Mesenchymal stem cell (in vitro differentiated cells and primary cell): ENCODE data around the gene CERS6.

Source experiments
- DNase-seq: peaks from one replicate; pipeline ENCODE4 v3.0.0-alpha.2; 2013
- H2AFZ ChIP-seq: one replicate; pipeline ENCODE4 v1.6.1; 2013; ENCODE audit warnings: low read depth, mild to moderate bottlenecking, control low read depth, inconsistent platforms, low read length, moderate library complexity
- H2AK5ac ChIP-seq: 2 replicates; pipeline ENCODE4 v1.6.1; 2013; ENCODE audit warnings: low read length, moderate library complexity, mild to moderate bottlenecking, inconsistent platforms; ENCODE audit not compliant: severe bottlenecking
- H2BK120ac ChIP-seq: one replicate; pipeline ENCODE4 v1.6.1; 2013; ENCODE audit warnings: low read depth, mild to moderate bottlenecking, inconsistent platforms, low read length, moderate library complexity
- H2BK12ac ChIP-seq, 2 experiments: one replicate each; pipeline ENCODE4 v1.6.1; 2013; ENCODE audit warnings: inconsistent platforms in 2 of 2, low read length in 2 of 2, mild to moderate bottlenecking in 2 of 2, moderate library complexity in 2 of 2, control low read depth in 1 of 2
- H2BK15ac ChIP-seq: one replicate; pipeline ENCODE4 v1.6.1; 2013; ENCODE audit warnings: mild to moderate bottlenecking, low read depth, inconsistent platforms; ENCODE audit not compliant: poor library complexity, severe bottlenecking
- H2BK5ac ChIP-seq: 2 replicates; pipeline ENCODE4 v1.6.1; 2013; ENCODE audit warnings: low read depth, mild to moderate bottlenecking, low read length, control low read depth, inconsistent platforms; ENCODE audit not compliant: poor library complexity, severe bottlenecking
- H3K14ac ChIP-seq, 2 experiments: one replicate each; pipeline ENCODE4 v1.6.1; 2013; ENCODE audit warnings: inconsistent platforms in 2 of 2, low read length in 2 of 2, control low read depth in 1 of 2, mild to moderate bottlenecking in 1 of 2, moderate library complexity in 1 of 2
- H3K18ac ChIP-seq, 2 experiments: one replicate each; pipeline ENCODE4 v1.6.1; 2013; ENCODE audit warnings: inconsistent platforms in 2 of 2, low read length in 2 of 2, control low read depth in 1 of 2, low read depth in 1 of 2, mild to moderate bottlenecking in 1 of 2
- H3K23ac ChIP-seq, 2 experiments: one replicate each; pipeline ENCODE4 v1.6.1; 2013; ENCODE audit warnings: inconsistent platforms in 2 of 2, low read length in 2 of 2, mild to moderate bottlenecking in 2 of 2, moderate library complexity in 2 of 2, control low read depth in 1 of 2
- H3K27ac ChIP-seq: 2 replicates; pipeline ENCODE4 v1.5.1; 2013; ENCODE audit warnings: mild to moderate bottlenecking, moderate library complexity, low read length, control low read depth, inconsistent platforms; ENCODE audit not compliant: poor library complexity, severe bottlenecking
- H3K27me3 ChIP-seq, 2 experiments: 2 replicates each; pipeline versions ENCODE4 v1.6.1 to v1.7.0; 2013; ENCODE audit warnings: low read length in 2 of 2, mild to moderate bottlenecking in 2 of 2, moderate library complexity in 2 of 2, control low read depth in 1 of 2, inconsistent platforms in 1 of 2; ENCODE audit not compliant: control insufficient read depth in 1 of 2, insufficient read depth in 1 of 2
- H3K36me3 ChIP-seq, 2 experiments: 2 replicates each; pipeline versions ENCODE4 v1.6.1 to v1.7.0; 2013; ENCODE audit warnings: low read length in 2 of 2, control low read depth in 1 of 2, inconsistent platforms in 1 of 2, low read depth in 1 of 2, mild to moderate bottlenecking in 1 of 2; ENCODE audit not compliant: insufficient read depth in 2 of 2, control insufficient read depth in 1 of 2
- H3K4ac ChIP-seq, 2 experiments: one replicate each; pipeline ENCODE4 v1.6.1; 2013; ENCODE audit warnings: inconsistent platforms in 2 of 2, low read length in 2 of 2, mild to moderate bottlenecking in 2 of 2, moderate library complexity in 2 of 2, control low read depth in 1 of 2, low read depth in 1 of 2
- H3K4me1 ChIP-seq: 2 replicates; pipeline ENCODE4 v1.6.1; 2013; ENCODE audit warnings: low read depth, low read length, control low read depth; ENCODE audit not compliant: control insufficient read depth, insufficient read depth
- H3K4me2 ChIP-seq: 2 replicates; pipeline ENCODE4 v1.6.1; 2013; ENCODE audit warnings: low read length, mild to moderate bottlenecking, inconsistent platforms; ENCODE audit not compliant: poor library complexity, severe bottlenecking
- H3K4me3 ChIP-seq, 2 experiments: 2 replicates each; pipeline versions ENCODE4 v1.5.1 to v1.7.0; 2013; ENCODE audit warnings: low read length in 2 of 2, mild to moderate bottlenecking in 2 of 2, control low read depth in 1 of 2, low read depth in 1 of 2; ENCODE audit not compliant: insufficient read depth in 1 of 2
- H3K79me1 ChIP-seq: replicated peaks from 2 replicates; pipeline ENCODE4 v1.6.1; 2013; ENCODE audit warnings: mild to moderate bottlenecking, control low read depth, low read length, inconsistent platforms; ENCODE audit not compliant: poor library complexity, severe bottlenecking
- H3K9ac ChIP-seq: 2 replicates; pipeline ENCODE4 v1.7.0; 2013; ENCODE audit warnings: mild to moderate bottlenecking, low read length, moderate library complexity
- H3K9me3 ChIP-seq: 2 replicates; pipeline ENCODE4 v1.7.0; 2013; ENCODE audit warnings: mild to moderate bottlenecking, low read length; ENCODE audit not compliant: control insufficient read depth
- H4K8ac ChIP-seq: one replicate; pipeline ENCODE4 v1.6.1; 2013; ENCODE audit warnings: inconsistent platforms, mild to moderate bottlenecking, low read length, moderate library complexity
- H4K91ac ChIP-seq: one replicate; pipeline ENCODE4 v1.6.1; 2013; ENCODE audit warnings: mild to moderate bottlenecking, low read length, inconsistent platforms
- WGBS: methylation state at CpG from one replicate; pipeline ENCODE4 v1.1.7; 2013; ENCODE audit warnings: mixed read lengths; 5-methylcytosine and 5-hydroxymethylcytosine counted together

The CERS6 gene

DNA sequence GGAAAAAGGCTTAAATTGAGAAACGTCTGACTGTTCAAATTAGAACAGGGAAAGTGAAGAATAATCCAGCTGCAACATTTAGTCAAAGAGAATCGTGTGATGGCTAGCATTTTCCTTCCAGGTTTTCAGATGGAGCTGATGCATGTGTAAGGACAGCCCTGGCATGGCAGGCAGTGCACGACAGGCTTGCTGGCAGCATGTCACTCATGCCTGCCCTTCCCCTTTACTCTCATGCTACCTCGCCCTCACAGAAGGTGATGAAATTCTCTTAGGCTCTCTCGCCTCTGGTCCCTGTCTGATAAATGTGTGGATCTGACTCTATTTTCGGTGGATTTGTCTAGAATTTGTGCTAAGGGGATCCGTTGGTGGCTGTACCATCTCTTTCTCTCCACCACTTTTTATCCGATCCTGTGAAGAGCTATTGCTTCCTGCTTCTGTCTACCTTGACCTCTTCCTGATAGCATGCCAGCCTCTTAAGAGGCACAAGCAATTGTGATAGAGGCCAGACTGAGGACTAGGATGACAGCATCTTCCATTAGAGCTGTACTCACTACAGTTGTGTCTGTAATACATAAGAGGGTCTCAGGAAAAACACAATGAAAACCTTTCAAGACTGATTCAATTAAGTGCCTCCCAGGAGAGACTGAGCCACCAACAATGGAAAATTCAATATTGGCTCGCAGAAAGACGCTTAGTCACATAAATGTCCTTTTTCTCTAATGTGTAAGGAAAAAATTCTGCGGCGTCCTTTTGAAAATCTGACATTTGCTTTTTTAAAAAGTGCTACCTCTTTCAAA is 280.8 kb downstream of the CERS6 start:
- H3K36me3 ChIP-seq, result no peaks in the 10 kb centered on the region
- H2BK120ac ChIP-seq, result no peak overlapping the region
- H3K18ac ChIP-seq, result no peak overlapping the region
- no peak overlapping the region for H2AFZ ChIP-seq
- H2AK5ac ChIP-seq, result no peak overlapping the region
- no peak overlapping the region for H2BK12ac ChIP-seq
- no peaks in the 10 kb centered on the region for H3K4me1 ChIP-seq
- no peak overlapping the region for H3K4ac ChIP-seq
- WGBS, result 94% methylated on average over 9 of the region's 12 CpGs
- H3K27me3 ChIP-seq, result no peaks in the 10 kb centered on the region
- no peak overlapping the region for H3K23ac ChIP-seq
- H3K79me1 ChIP-seq, result no peaks in the 10 kb centered on the region
- no peak overlapping the region for H3K27ac ChIP-seq
- H3K9me3 ChIP-seq, result no peaks in the 10 kb centered on the region
- H4K8ac ChIP-seq, result no peak overlapping the region
- DNase-seq, result no peak
- H4K91ac ChIP-seq, result peak overlapping the region; percentile 20
- no peak overlapping the region for H2BK5ac ChIP-seq
- H3K14ac ChIP-seq, result no peak overlapping the region
- no peak overlapping the region for H2BK15ac ChIP-seq
- H3K4me2 ChIP-seq, result no peak overlapping the region
- H3K4me3 ChIP-seq, result no peak overlapping the region
- no peak overlapping the region for H3K9ac ChIP-seq

DNA sequence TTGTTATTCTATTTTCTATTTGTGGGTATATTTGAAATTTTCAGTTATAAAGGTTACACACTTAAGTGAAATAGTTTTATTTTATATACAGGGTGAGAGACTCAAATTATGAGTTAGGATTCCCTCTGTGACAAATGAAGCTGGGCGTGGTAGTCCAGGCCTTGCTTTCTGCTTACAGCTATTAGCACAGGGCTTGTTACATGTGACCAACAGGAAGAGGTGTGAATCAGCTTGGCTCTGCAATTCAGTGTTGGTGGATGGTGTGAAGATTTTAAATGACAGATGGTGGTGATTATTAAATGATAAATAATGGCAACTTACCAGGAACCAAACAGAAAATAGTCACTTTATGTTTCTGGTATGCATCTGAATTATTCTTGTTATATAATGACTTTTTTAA is 282.0 kb downstream of the CERS6 start:
- no peaks in the 10 kb centered on the region for H3K36me3 ChIP-seq
- no peak overlapping the region for H2AFZ ChIP-seq
- no peak overlapping the region for H3K9ac ChIP-seq
- H3K4me3 ChIP-seq, result no peak overlapping the region
- H3K4me1 ChIP-seq, result no peaks in the 10 kb centered on the region
- no peaks in the 10 kb centered on the region for H3K9me3 ChIP-seq
- no peak overlapping the region for H2AK5ac ChIP-seq
- H2BK15ac ChIP-seq, result no peak overlapping the region
- H2BK120ac ChIP-seq, result no peak overlapping the region
- no peak overlapping the region for H2BK5ac ChIP-seq
- H4K91ac ChIP-seq, result no peak overlapping the region
- H3K27ac ChIP-seq, result no peak overlapping the region
- no peak overlapping the region for H3K23ac ChIP-seq
- no peak overlapping the region for H3K4me2 ChIP-seq
- DNase-seq, result no peak
- no peaks in the 10 kb centered on the region for H3K79me1 ChIP-seq
- WGBS, result 98% methylated on average over 1 of the region's 1 CpG
- no peaks in the 10 kb centered on the region for H3K27me3 ChIP-seq
- H3K4ac ChIP-seq, result no peak overlapping the region
- H4K8ac ChIP-seq, result no peak overlapping the region
- no peak overlapping the region for H3K18ac ChIP-seq
- H3K14ac ChIP-seq, result no peak overlapping the region
- no peak overlapping the region for H2BK12ac ChIP-seq

DNA sequence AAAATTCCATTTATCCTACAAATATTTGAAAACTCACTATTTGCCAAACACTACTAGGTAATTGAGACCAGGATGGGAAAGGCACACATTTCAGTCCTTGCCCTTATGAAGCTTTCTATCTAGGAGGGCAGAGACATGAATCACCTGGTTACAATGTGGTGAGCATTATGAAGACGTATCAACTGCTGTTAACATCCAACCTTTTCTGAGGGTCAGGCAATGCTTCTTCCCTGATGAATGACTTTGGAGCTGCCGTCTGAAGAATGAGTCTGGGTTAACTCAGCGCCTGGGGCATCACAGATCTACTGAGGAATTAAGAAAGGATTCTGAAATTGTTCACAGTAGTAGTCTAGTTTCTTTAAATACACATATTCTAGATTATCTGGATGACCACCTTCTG is 284.3 kb downstream of the CERS6 start:
- H2BK12ac ChIP-seq, result no peak overlapping the region
- WGBS, result 82% methylated on average over 2 of the region's 3 CpGs

DNA sequence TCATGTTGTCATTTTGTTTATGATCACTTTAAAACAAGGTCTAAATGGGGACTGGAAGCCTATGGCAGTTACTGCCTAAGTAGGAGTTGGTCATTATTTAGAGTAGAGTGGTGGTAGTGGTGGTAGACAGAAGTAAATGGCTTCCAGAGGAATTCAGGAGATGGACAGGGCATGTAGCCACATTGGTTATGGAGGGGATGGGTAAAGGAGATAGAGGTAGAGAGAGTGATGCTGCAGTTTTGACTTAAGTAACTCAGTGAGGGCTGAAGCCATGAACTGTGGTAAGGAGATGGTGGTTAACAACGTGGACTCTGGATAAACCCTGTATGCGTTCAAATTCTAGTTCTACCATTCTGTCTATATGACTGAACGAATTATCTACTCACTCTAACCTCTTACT is 284.7 kb downstream of the CERS6 start:
- Histone ChIP-seq H3K27me3 (no peaks in the 10 kb centered on the region), H3K14ac (no peak overlapping the region), H3K4me2 (no peak overlapping the region), H3K36me3 (peaks cover 0 to 2% of the 10 kb centered on the region in 2 experiments), H2BK5ac (no peak overlapping the region), H3K27ac (no peak overlapping the region), H2AK5ac (no peak overlapping the region), H3K79me1 (peaks cover under 1% of the 10 kb centered on the region), H2BK15ac (no peak overlapping the region), H3K23ac (no peak overlapping the region), H4K8ac (no peak overlapping the region), H2BK12ac (no peak overlapping the region), H4K91ac (no peak overlapping the region), H2AFZ (no peak overlapping the region), H2BK120ac (no peak overlapping the region), H3K9me3 (no peaks in the 10 kb centered on the region), H3K4me1 (no peaks in the 10 kb centered on the region), H3K4me3 (no peak overlapping the region), H3K18ac (no peak overlapping the region), H3K4ac (no peak overlapping the region), H3K9ac (no peak overlapping the region)
- WGBS, result 0% methylated on average over 1 of the region's 3 CpGs
- no peak for DNase-seq

More for the DNA sequence above, 284.3 kb downstream of the CERS6 start:
- no peak overlapping the region for H3K14ac ChIP-seq
- no peak overlapping the region for H2BK5ac ChIP-seq
- H2AFZ ChIP-seq, result no peak overlapping the region
- no peak overlapping the region for H3K9ac ChIP-seq
- H3K18ac ChIP-seq, result no peak overlapping the region
- H2AK5ac ChIP-seq, result no peak overlapping the region
- H4K8ac ChIP-seq, result no peak overlapping the region
- no peak overlapping the region for H3K27ac ChIP-seq
- no peaks in the 10 kb centered on the region for H3K27me3 ChIP-seq
- no peak overlapping the region for H4K91ac ChIP-seq
- H3K23ac ChIP-seq, result no peak overlapping the region
- no peak overlapping the region for H2BK15ac ChIP-seq
- no peak for DNase-seq
- H3K9me3 ChIP-seq, result no peaks in the 10 kb centered on the region
- no peaks in the 10 kb centered on the region for H3K4me1 ChIP-seq
- H3K4ac ChIP-seq, result no peak overlapping the region
- no peaks in the 10 kb centered on the region for H3K79me1 ChIP-seq
- no peak overlapping the region for H2BK120ac ChIP-seq
- peak overlapping the region; percentile 14 for H3K4me2 ChIP-seq
- no peak overlapping the region for H3K4me3 ChIP-seq
- H3K36me3 ChIP-seq, result no peaks in the 10 kb centered on the region
